NCI-H2107 (cell line): Measurements from ENCODE around the gene TRAPPC2B.

Experiments used
- DNase-seq: peaks from one replicate; lab custom pipeline; 2025; lab: John Stamatoyannopoulos, UW

Gene TRAPPC2B

DNA sequence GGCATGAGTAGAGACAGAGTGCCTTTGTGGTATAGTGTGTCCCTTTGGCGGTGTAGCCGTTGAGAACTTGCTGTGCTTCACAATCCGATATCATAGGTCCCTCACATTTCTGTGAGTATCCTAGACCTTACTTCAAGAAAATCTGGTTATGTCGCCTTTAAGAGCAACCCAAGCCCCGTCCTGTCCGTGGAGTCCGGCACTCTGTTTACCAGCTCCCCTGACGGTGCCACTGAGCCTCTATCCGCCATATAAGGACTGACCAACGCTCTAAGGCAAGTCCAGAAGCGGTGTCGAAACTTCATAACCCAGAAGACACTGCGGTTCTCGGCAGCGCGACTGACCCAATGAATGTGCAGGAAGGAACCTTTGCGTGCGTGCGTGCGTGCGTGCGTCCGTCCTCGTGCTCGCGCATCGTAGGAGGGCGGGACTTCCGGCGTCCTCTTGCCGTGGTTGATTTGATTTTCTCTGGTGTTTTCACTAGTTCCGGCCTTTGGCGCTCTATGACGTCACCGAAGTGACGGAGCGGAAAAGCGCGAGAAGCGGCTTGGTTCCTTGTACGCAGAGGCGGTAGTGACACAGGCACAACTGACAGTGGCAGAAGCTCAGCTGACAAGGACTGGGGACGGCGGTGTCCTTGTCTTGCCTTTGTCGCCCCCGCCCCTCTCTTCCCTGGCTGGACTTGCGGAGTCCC is at the start of gene TRAPPC2B, which contains the start of gene ZNF547:
TRAPPC2B (plus strand) TSS at position 555 of the 691 bp plus-strand sequence. CDS start 1,283 bp downstream, outside the sequence.
ZNF547 (plus strand) TSS at position 555 of the 691 bp plus-strand sequence. CDS start 5,005 bp downstream, outside the sequence.
- peak; percentile 97 for DNase-seq

DNA sequence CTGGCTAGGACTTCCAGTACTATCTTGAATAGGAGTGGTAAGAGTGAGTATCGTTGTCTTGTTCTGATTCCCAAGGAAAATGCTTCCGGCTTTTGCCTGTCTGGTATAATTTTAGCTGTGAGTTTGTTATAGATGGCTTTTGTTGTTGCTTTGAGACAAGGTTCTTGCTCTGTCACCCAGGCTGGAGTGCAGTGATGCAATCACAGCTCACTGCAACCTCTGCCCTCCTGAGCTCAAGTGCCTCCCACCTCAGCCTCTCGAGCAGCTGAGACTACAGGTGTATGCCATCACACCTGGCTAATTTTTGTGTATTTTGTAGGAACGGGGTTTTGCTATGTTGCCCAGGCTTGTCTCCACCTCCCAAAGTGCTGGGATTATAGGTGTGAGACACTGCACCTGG is 49.2 kb upstream of the TRAPPC2B start:
- DNase-seq, result no peak

DNA sequence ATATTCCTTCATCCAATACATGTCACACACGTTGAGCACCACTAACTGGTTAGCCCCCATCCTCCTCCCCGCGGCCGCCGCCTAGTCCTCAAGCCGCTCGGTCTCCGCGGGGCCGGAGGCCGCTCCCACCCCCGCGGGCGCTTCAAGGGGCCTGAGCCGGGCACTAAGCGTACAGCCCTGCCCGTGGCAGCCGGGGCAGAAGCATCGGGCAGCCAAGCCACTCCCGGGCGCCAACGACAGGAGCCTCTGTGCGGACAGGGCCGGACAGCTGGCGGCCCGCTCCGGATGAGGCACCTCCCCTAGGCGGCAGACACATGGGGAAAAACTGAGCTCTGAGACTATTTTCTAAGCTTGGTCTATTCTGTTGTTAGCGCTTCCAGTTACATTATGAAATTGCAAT is 45.8 kb upstream of the TRAPPC2B start:
- DNase-seq, result no peak

DNA sequence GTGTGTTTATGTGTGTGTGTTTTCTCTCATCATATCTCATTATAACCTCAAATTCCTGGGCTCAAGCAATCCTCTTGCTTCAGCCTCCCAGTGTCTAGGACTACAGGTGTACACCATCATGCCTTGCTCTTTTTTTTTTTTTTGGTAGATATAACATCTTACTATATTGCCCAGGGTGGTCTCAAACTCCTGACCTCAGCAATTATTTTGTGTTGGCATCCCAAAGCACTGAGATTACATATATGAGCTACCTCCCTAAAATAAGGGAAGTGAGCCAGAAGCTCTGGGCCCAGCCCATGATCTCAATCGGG is 43.5 kb upstream of the TRAPPC2B start:
- DNase-seq, result no peak

DNA sequence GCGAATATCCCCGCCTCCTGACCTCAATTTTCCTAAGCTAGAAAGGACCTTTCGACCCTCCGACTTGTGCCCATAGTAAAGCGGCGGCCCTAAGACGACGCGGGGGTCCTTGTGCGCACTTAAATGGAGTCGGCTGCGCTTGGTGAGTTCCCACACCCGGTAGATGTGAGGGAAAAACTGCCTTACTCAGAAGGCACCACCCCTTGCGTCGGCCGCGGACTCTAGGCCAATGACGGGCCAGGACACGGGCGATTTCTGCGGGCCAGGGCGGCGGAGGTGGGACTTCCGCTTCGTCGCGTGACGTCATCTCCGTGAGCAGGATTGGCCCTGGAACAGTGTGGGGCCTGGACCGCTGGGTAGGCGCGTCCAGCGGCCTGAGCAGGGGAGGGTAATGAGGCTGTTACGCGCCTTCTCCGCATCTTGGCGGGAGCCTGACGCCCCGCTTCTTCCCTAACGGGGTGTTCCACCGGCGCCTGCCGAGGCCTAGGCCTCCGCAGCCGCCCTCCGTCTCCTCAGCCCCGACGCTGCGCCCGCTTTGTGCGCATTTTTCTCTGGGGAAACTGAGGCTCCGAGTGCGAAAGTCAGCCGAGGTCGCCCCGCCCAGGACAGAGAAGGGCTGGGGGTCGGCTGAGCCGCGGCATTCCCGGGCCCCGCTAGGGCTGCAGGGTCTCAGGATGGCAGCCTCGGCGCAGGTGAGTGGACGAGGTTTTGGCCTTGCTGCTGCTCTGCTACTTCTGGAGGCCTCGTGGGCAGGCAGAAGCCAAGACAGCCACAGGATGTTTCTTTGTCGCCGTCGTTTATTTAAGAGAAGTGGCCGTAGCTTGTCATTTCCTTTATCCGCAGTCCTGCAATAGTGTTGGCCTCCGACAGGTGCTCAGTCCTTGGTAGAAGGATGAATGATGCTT is 42.9 kb upstream of the TRAPPC2B start, which contains the start of gene ZNF543:
ZNF543 (plus strand) TSS at position 293 of the 905 bp plus-strand sequence; CDS start at position 675, 382 bp downstream.
- peak; percentile 94 for DNase-seq

DNA sequence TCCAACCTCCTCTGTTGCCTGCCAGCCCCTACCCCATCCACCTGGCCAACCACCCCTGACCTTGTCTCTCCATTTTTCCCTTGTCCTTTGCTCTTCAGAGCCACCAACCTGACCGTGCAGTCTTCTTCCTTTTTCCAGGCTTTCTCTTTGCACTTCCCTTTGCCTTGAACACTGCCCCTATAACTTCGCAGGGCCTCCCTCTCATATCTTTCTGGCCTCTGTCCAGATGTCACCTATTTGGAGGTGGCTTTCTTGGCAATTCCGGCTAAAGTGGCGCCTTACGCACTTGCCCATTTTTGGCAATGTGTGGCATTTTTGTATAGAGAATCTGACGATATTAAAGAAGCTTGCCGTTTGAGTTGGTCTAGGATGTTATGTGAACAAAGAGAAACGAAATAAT is 42.2 kb upstream of the TRAPPC2B start:
- no peak for DNase-seq

DNA sequence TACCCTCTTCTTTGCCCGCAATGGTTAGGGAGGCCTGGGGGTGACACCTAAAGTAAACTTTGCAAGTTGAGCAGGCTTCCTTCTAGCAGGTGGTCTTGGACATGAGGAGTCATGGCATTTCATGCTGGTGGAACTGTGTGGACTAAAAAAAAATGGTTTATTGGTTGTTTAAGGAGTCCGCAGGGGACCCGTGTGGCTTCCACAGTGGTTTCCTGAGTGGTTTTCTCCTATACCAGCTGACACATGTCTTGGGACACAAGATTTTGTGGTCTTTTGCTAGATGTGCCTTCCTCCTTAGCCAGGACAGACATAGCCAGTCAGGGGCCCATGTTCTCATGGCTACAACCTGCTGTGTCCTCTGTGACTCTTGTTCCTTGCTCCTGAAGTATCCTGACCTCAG is 41.6 kb upstream of the TRAPPC2B start:
- DNase-seq, result no peak

DNA sequence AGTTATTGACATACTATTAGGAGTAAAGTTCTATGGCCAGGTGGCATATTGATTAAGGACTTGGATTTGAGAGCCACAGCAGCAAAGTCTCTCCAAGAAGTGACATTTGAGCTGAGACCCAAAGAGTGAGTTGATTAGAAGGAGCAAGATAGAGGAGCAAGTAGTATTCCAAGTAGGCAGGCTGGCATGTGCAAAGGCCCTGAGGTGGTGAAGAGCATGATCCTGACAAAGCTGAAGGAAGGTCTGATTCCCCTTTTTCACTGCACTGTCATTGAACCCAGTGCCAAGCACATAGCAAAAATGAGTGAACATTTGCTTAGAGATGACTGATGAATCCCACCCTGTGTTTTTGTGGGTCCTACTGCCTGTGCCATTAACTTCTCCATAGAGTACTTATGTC is 38.4 kb upstream of the TRAPPC2B start:
- no peak for DNase-seq

DNA sequence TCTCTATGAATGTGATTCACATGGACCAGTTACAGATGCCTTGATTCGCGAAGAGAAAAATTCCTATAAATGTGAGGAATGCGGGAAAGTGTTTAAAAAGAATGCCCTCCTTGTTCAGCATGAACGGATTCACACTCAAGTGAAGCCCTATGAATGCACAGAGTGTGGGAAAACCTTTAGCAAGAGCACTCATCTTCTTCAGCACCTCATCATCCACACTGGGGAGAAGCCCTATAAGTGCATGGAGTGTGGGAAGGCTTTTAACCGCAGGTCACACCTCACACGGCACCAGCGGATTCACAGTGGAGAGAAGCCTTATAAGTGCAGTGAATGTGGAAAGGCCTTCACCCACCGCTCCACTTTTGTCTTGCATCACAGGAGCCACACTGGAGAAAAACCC is 35.4 kb upstream of the TRAPPC2B start:
- DNase-seq, result no peak

DNA sequence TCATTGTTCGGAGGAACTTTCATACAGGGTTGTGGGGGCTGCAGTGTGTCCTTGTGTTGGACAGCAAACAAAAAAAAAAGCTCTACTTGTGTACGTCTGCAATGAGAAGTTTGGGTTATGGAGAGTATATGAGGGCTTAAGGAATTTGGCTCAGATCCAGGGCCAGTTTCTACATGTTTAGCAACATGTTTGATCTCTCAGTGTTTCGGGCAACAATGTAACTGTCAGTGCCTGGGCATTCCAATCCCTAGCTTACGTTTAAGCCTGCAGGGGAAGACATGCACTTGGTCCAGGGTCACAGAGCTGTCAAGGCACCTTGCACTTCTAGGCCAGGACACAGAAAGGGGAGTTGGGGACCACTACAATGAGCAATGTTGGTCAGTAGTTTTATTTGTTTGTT is 29.2 kb upstream of the TRAPPC2B start:
- no peak for DNase-seq

DNA sequence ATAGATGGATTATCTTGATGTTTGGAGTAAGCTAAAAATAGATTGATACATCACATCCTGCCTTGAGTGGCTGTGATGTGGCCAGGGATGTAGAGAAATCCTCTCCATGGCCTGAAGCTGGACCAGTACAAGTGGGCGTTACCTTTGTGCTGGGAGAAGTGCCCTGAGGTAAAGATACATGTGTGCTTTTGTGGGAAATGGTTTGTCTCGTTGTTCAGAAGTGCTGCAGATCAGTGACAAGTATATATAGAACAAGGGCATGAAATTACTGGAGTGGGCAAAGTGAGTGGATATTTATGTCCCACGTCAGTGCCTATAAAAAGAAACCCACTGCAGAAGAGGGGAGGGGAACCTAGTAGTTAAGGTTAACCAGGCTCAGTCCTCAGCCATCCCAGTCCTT is 24.5 kb upstream of the TRAPPC2B start:
- DNase-seq, result no peak

DNA sequence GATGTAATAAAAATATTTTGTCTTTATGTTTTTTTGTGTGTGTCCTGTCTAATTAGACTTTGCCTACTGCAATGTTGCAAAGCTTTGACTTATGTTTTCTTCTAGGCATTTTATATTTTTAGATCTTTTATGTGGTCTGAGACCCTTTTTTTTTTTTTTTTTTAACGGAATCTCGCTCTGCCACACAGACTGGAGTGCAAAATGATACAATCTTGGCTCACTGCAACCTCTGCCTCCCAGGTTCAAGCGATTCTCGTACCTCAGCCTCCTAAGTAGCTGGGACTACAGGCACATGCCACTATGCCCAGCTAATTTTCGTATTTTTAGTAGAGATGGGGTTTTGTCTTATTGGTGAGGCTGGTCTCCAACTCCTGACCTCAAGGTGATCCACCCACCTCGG is 20.8 kb upstream of the TRAPPC2B start:
- no peak for DNase-seq

DNA sequence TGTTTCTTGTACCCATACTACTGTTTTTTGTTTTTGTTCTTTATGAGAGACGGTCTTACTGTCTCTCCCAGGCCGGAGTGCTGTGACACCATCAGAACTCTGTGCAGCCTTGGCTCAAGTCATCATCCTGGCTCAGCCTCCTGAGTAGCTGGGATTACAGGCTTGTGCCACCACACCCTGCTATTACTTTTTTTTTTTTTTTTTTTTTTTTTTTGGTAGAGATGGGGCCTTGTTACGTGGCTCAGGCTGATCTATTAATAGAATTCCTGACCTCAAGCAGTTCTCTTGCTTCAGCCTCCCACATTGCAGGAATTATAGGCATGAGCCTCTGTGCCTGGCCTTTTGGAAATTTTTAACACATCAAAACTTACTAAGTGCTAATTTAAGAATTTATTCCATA is 15.2 kb upstream of the TRAPPC2B start:
- no peak for DNase-seq

DNA sequence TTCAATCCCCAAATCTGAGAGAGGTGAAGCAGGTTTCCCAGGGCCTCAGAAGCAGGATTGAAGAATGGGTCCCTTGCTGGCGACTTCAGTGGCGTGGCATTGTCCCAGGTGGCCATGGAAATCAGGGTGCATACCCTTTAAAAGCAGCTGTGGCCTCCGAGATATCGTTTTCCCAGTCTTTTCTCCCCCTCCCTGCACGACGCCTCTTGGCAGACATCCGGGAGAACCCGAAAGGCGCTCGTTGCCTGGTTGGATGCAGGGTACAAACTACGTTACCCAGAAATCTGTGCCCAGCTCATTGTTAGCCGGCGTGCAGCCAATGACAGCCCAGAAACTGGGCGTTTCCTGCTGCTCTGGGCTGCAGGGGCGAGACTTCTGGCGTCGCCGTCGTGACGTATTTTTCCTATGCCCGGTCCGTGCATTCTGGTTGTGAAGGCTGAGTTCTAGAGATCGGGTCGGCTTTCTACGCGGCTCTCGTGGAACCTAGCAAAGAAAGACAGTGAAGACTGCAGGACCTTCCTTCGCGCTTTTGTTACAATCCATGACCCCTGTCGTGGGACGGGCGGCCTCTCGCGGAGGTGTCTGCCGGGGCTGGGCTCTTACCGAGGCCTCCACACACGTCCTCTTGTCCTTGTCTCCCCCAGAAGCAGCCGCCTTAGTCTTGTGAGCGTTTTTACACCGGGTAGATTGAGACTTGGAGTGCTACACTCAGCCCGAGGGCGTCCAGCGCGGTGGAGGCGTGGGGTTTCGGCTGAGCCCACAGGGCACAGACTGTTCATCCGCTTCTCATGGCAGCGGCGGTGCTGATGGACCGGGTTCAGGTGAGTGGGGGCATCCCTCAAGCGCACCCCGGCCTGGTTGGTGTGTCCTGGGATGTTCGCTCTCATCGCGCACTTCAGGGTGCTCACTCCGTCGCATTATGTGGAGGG is 12.2 kb upstream of the TRAPPC2B start, which contains the start of gene ZNF304:
ZNF304 (plus strand) TSS at position 395 of the 929 bp plus-strand sequence; CDS start at position 789, 394 bp downstream.
- peak; percentile 79 for DNase-seq

DNA sequence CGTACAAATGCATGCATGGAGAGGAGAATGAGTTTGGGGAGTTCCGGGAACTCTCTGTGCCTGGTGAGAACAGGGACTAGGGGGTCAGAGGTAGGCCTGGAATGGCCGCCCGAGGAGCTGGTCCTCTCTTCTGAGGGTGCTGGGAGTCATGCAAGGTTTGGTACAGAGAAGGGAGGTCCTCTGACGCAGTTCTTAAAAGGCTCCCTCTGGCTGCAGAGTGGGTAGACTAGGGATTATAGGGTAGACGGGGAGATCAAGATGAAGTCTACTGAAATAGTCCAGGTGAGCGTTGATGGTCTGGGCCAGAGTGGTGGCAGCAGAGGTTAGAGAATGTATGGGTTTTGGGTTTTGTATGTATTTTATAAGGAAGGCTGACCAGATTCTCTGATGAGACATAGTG is 11.5 kb upstream of the TRAPPC2B start:
- no peak for DNase-seq

DNA sequence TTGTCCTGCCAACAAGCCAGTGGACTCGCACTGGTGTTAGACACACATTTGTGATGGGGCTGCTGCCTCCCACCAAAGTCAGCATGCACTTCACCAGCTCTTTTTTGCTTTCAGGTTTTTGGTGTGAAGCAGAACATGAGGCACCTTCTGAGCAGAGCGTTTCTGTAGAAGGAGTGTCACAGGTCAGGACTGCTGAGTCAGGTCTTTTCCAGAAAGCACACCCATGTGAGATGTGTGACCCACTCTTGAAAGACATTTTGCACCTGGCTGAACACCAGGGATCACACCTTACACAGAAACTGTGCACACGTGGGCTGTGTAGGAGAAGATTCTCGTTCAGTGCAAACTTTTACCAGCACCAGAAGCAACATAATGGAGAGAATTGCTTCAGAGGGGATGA is 7.4 kb upstream of the TRAPPC2B start:
- DNase-seq, result no peak

DNA sequence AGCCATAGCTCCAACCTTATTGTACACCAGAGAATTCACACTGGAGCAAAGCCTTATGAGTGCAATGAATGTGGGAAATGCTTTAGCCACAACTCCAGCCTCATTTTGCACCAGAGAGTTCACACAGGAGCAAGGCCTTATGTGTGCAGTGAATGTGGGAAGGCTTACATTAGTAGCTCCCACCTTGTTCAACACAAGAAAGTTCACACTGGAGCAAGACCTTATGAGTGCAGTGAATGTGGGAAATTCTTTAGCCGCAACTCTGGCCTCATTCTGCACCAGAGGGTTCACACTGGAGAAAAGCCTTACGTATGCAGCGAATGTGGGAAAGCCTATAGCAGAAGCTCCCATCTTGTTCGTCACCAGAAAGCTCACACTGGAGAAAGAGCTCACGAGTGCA is 5.9 kb upstream of the TRAPPC2B start:
- no peak for DNase-seq

DNA sequence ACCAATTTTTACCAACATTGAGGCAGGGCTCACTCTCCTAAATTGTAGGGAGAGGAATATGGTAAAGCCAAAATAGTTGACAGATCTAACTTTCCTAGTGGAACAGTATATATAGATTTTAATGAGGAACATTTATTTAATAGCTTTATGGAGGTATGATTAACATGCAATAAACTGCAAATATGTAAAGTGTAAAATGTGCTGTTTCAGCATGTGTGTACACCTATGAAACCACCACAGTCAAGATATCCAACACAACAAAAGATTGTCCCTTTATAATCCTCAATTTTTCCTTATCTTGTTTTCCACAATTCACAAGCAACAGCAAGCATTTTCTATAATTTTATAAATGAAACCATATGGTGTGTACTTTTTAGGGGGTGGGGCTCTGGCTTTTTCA is 4.1 kb upstream of the TRAPPC2B start:
- DNase-seq, result no peak

DNA sequence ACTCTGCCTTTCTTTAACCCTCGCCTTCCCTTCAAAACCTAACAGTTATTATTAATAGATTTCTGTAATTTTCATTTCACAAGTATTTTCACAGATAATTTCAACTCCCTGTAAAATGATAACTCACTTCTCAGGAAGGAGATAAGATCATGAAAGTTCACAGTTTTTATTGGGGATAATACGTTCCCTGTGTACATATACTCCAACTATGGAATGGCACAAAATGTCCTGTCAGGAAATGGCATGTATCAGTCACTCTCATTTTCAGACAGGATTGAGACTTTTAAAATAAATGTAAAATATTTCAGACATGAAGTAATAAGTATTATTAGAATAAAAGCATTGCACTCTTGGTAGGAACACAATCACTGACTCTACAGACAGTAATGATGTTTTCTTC is 932 bp upstream of the TRAPPC2B start:
- DNase-seq, result no peak

DNA sequence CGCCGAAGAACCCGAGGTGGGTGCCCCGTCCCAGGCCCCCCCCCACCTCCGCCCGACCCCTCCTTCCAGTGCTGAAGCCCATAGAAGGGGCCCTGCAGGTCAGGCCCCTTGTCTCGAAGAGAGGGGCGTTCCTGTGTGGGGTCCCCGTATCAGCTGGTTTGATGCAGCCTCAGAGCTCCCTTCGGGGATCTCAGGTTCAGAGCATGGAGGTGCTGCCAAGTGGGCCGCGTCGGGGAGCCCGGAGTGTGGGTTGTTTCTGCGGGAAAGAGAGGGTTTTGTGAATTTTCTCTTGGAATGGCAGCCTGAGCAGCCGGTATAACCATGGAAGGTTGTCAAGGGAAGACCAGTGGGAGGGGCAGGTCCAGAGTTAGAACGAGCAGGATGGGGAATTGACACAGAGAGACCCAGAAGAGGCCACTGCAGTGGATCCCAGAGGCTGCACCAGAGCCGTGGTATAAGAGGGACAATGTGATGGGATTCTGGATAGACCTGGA is 384 bp downstream of the TRAPPC2B start:
- DNase-seq, result no peak

DNA sequence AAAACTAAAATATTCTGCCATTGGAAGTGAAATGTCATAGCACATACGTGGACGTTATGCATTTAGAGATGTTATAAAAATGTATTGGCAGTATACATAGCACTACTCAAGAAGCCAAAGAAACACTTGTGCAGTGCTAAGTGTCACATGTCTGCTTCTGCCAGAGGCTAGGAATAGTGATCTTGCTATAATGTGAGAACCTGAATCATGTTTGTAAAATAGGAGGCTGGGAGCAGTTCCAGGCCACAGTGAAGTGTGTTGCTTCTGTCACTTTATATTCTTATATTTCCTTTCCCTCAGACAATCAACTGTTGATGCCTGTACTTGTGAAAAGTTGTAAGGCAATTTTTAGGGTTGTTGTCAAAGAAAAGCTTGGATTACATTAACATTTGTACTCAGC is 3.4 kb downstream of the TRAPPC2B start:
- no peak for DNase-seq

DNA sequence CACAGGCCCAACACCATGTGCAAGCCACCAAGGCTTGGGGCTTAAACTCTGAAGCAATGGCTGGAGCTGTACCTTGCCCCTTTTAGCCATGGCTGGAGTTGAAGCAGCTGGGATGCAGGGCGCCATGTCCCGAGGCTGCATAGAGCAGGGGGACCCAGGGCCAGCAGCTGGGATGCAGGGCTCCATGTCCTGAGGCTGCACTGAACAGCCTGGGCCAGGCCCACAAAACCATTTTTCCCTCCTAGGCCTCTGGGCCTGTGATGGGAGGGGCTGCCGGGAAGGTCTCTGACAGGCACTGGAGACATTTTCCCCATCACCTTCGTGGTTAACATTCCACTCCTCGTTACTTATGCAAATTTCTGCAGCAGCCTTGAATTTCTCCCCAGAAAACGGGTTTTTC is 10.8 kb downstream of the TRAPPC2B start:
- DNase-seq, result no peak
